GM12892 (cell line): ENCODE measurements around the gene UBE2L3.

Experiments used
- POLR2AphosphoS5 ChIP-seq: IDR thresholded peaks from 2 replicates; pipeline ENCODE4 v1.6.1; 2011; ENCODE audit warnings: low read depth, low read length, control low read depth
- TAF1 ChIP-seq: IDR thresholded peaks from 2 replicates; pipeline ENCODE4 v1.6.1; 2011; ENCODE audit warnings: low read depth, mild to moderate bottlenecking, control low read depth, low read length, borderline replicate concordance

GRCh38 chr22:21652547-21653545 is 85.3 kb downstream of the UBE2L3 start:
- TF ChIP-seq POLR2AphosphoS5 (no peak; the same call in 1 of the 2 replicates), TAF1 (no peak)
